GM12891 (cell line): ENCODE measurements around the gene TP53I11.

Experiments
- POLR2A ChIP-seq: IDR thresholded peaks from 2 replicates; pipeline ENCODE4 v1.6.1; 2011; ENCODE audit warnings: low read depth, low read length, control low read depth
- POLR2AphosphoS5 ChIP-seq: IDR thresholded peaks from 2 replicates; pipeline ENCODE4 v1.6.1; 2011; ENCODE audit warnings: low read depth, low read length, control low read depth
- TAF1 ChIP-seq: IDR thresholded peaks from 2 replicates; pipeline ENCODE4 v1.6.1; 2011; ENCODE audit warnings: low read depth, low read length, control low read depth

DNA sequence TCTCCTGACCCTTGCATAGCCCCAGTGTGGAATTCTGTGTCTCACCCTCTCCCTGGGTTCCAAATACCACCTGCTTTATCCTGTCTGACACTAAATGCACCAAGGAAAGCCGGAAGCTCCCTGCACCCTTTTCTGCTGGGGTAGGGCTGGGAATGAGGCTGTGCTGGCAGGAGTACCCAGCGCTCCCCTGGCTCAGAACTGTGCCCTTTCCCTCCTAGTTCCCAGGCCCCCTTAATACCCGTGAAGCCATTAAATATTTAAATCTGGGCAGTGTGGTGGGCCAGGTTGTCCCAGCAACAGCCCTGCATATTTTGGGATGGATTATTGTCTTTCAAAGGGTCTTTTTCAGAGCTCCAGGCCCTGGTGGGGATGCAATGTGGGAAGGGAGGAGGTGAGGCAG is 63.0 kb downstream of the TP53I11 start:
- no peak for TF ChIP-seq TAF1
- no peak for TF ChIP-seq POLR2AphosphoS5
- TF ChIP-seq POLR2A: no peak
